H1 (cell line): ENCODE measurements around the gene UBASH3A. TPM values are rescaled to one million over a fixed set of nuclear protein-coding genes. Genes with fewer than 3 reads are reported as not detected.

Experiments
- CTCF ChIA-PET: fragments of 300-600 bp; sonication (Branson Sonifier 250); formaldehyde crosslinking; loops from one replicate; lab custom pipeline; 2021; ENCODE audit not compliant: partially characterized antibody; lab: Charles Lee
- POLR2A ChIA-PET: fragments of 300-600 bp; sonication (Branson Sonifier 250); formaldehyde crosslinking; loops from one replicate; lab custom pipeline; 2021; ENCODE audit warnings: inconsistent platforms; ENCODE audit not compliant: partially characterized antibody; lab: Charles Lee
- DNase-seq, 2 experiments: peaks; one replicate each; pipeline versions ENCODE4 v3.0.0 to v3.0.0-alpha.2; 2010 to 2022; ENCODE audit warnings: low spot score in 2 of 2, low read depth in 1 of 2, mixed read lengths in 1 of 2
- FAIRE-seq: peaks from 2 replicates; lab custom pipeline; 2011; peaks lifted over from hg19 to GRCh38; lab: Jason Lieb, UNC
- H2AFZ ChIP-seq: 2 replicates; pipeline ENCODE4 v1.8.1; 2012; ENCODE audit warnings: low read length, inconsistent platforms
- H2AK5ac ChIP-seq: 2 replicates; pipeline ENCODE4 v1.6.1; 2013; ENCODE audit warnings: low read depth, low read length
- H2BK120ac ChIP-seq: replicated peaks from 2 replicates; pipeline ENCODE3; 2013; ENCODE audit warnings: low read depth, low read length, inconsistent platforms
- H2BK12ac ChIP-seq: 2 replicates; pipeline ENCODE4 v1.6.1; 2013; ENCODE audit warnings: low read depth, low read length
- H2BK15ac ChIP-seq: 2 replicates; pipeline ENCODE4 v1.6.1; 2013; ENCODE audit warnings: low read length
- H2BK20ac ChIP-seq: 2 replicates; pipeline ENCODE4 v1.6.1; 2013; ENCODE audit warnings: low read length
- H2BK5ac ChIP-seq: 2 replicates; pipeline ENCODE4 v1.6.1; 2013; ENCODE audit warnings: low read depth, low read length
- H3K14ac ChIP-seq: 2 replicates; pipeline ENCODE4 v1.6.1; 2013; ENCODE audit warnings: inconsistent platforms; ENCODE audit not compliant: insufficient read length
- H3K18ac ChIP-seq: 2 replicates; pipeline ENCODE4 v1.6.1; 2013; ENCODE audit warnings: low read length; ENCODE audit errors: extremely low read depth
- H3K23ac ChIP-seq: 2 replicates; pipeline ENCODE4 v1.6.1; 2013; ENCODE audit warnings: inconsistent platforms; ENCODE audit not compliant: insufficient read length
- H3K23me2 ChIP-seq: 2 replicates; pipeline ENCODE4 v1.6.1; 2013; ENCODE audit warnings: low read depth, low read length
- H3K27ac ChIP-seq: 2 replicates; pipeline ENCODE4 v1.6.1; 2011; ENCODE audit warnings: low read depth, low read length, inconsistent platforms
- H3K27me3 ChIP-seq, 4 experiments: replicated peaks in 1 of 4; 1 replicate in 1 of 4; 2 replicates in 3 of 4; pipeline versions ENCODE4 v1.6.1 to v1.8.1; 2011 to 2013; ENCODE audit warnings: low read length in 3 of 4, mild to moderate bottlenecking in 3 of 4, inconsistent platforms in 2 of 4, mixed read lengths in 2 of 4, moderate library complexity in 1 of 4; ENCODE audit not compliant: control insufficient read depth in 3 of 4, insufficient read depth in 3 of 4; ENCODE audit errors: extremely low read depth in 1 of 4
- H3K36me3 ChIP-seq, 4 experiments: 2 replicates each; pipeline versions ENCODE4 v1.6.1 to v1.8.1; 2011 to 2013; ENCODE audit warnings: mild to moderate bottlenecking in 4 of 4, low read length in 3 of 4, moderate library complexity in 2 of 4, control low read depth in 1 of 4, inconsistent platforms in 1 of 4; ENCODE audit not compliant: insufficient read depth in 4 of 4, control insufficient read depth in 2 of 4
- H3K4ac ChIP-seq: replicated peaks from 2 replicates; pipeline ENCODE3; 2013; ENCODE audit warnings: low read length, low read depth, mixed read lengths, inconsistent platforms; ENCODE audit not compliant: insufficient read length
- H3K4me1 ChIP-seq, 4 experiments: replicated peaks in 1 of 4; 1 replicate in 1 of 4; 2 replicates in 3 of 4; pipeline versions ENCODE4 v1.6.1 to v1.8.1; 2011 to 2013; ENCODE audit warnings: low read length in 3 of 4, inconsistent platforms in 2 of 4, mixed read lengths in 1 of 4; ENCODE audit not compliant: insufficient read depth in 4 of 4, control insufficient read depth in 3 of 4
- H3K4me2 ChIP-seq, 2 experiments: 2 replicates each; pipeline versions ENCODE4 v1.6.1 to v1.8.1; 2011 to 2013; ENCODE audit warnings: low read depth in 2 of 2, low read length in 2 of 2, control low read depth in 1 of 2, inconsistent platforms in 1 of 2, mild to moderate bottlenecking in 1 of 2; ENCODE audit not compliant: insufficient read depth in 1 of 2
- H3K4me3 ChIP-seq, 4 experiments: fragments of 200-600, 300-600 bp in 1 of 4; sonication (generic), shearing (Covaris generic), sonication (Bioruptor Twin) in 1 of 4; 2 replicates each; pipeline versions ENCODE4 v1.5.1 to v1.8.1; 2011 to 2016; ENCODE audit warnings: low read length in 4 of 4, low read depth in 3 of 4, control low read depth in 2 of 4, inconsistent platforms in 2 of 4, mild to moderate bottlenecking in 2 of 4, mixed read lengths in 1 of 4, moderate library complexity in 1 of 4; ENCODE audit not compliant: insufficient read depth in 2 of 4; ENCODE audit errors: extremely low read depth in 1 of 4
- H3K56ac ChIP-seq: replicated peaks from 2 replicates; pipeline ENCODE3; 2013; ENCODE audit warnings: low read depth, mild to moderate bottlenecking, mixed read lengths, low read length, inconsistent platforms; ENCODE audit not compliant: insufficient read length
- H3K79me1 ChIP-seq: 2 replicates; pipeline ENCODE4 v1.6.1; 2013; ENCODE audit warnings: low read depth, low read length, control low read depth
- H3K79me2 ChIP-seq, 2 experiments: 2 replicates each; pipeline versions ENCODE4 v1.6.1 to v1.8.1; 2012 to 2013; ENCODE audit warnings: low read length in 2 of 2, mild to moderate bottlenecking in 2 of 2, inconsistent platforms in 1 of 2; ENCODE audit not compliant: insufficient read depth in 2 of 2, control insufficient read depth in 1 of 2
- H3K9ac ChIP-seq, 4 experiments: replicated peaks in 1 of 4; 1 replicate in 1 of 4; 2 replicates in 3 of 4; pipeline versions ENCODE4 v1.6.1 to v1.8.1; 2011 to 2013; ENCODE audit warnings: low read depth in 3 of 4, low read length in 3 of 4, control low read depth in 2 of 4, mild to moderate bottlenecking in 2 of 4, moderate library complexity in 2 of 4, inconsistent platforms in 1 of 4; ENCODE audit errors: extremely low read depth in 1 of 4
- H3K9me3 ChIP-seq, 2 experiments: 2 replicates each; pipeline versions ENCODE4 v1.6.1 to v1.8.1; 2012 to 2013; ENCODE audit warnings: mild to moderate bottlenecking in 2 of 2, moderate library complexity in 2 of 2, control low read depth in 1 of 2, inconsistent platforms in 1 of 2, low read depth in 1 of 2, low read length in 1 of 2, mixed read lengths in 1 of 2; ENCODE audit not compliant: insufficient read depth in 2 of 2
- H4K20me1 ChIP-seq, 2 experiments: replicated peaks in 1 of 2; 2 replicates each; pipeline versions ENCODE3 to v1.8.1; 2011 to 2013; ENCODE audit warnings: inconsistent platforms in 2 of 2, low read length in 2 of 2, mild to moderate bottlenecking in 1 of 2; ENCODE audit not compliant: insufficient read depth in 2 of 2, control insufficient read depth in 1 of 2
- H4K5ac ChIP-seq: 2 replicates; pipeline ENCODE4 v1.6.1; 2013; ENCODE audit warnings: low read length, low read depth, mixed read lengths, inconsistent platforms; ENCODE audit not compliant: insufficient read length
- H4K8ac ChIP-seq: 2 replicates; pipeline ENCODE4 v1.8.0; 2013; ENCODE audit warnings: mild to moderate bottlenecking, moderate library complexity, low read length, inconsistent platforms; ENCODE audit not compliant: insufficient read depth; ENCODE audit errors: extremely low read depth
- H4K91ac ChIP-seq: replicated peaks from 2 replicates; pipeline ENCODE3; 2013; ENCODE audit warnings: low read length, mixed read lengths, inconsistent platforms; ENCODE audit not compliant: insufficient read length
- CBX8 ChIP-seq: fragments of 300-800, 300-1000 bp; sonication (generic); IDR thresholded peaks from 2 replicates; pipeline ENCODE4 v1.7.1; 2016; ENCODE audit warnings: low read depth, low read length, borderline replicate concordance
- CREB1 ChIP-seq: IDR thresholded peaks from 2 replicates; pipeline ENCODE4 v1.6.1; 2012; ENCODE audit warnings: inconsistent platforms
- EP300 ChIP-seq, 2 experiments: IDR thresholded peaks; 1 replicate in 1 of 2; 2 replicates in 1 of 2; pipeline ENCODE4 v1.6.1; 2011 to 2012; ENCODE audit warnings: low read depth in 2 of 2, low read length in 2 of 2, mild to moderate bottlenecking in 2 of 2, borderline replicate concordance in 1 of 2, inconsistent platforms in 1 of 2, moderate library complexity in 1 of 2
- GTF2F1 ChIP-seq: IDR thresholded peaks from 2 replicates; pipeline ENCODE4 v1.6.1; 2012; ENCODE audit warnings: low read depth, low read length, improper control_type of control experiment, borderline replicate concordance
- RAD21 ChIP-seq, 2 experiments: IDR thresholded peaks in 1 of 2; conservative IDR thresholded peaks in 1 of 2; 2 replicates each; pipeline ENCODE4 v1.6.1; 2011; ENCODE audit warnings: low read depth in 2 of 2, low read length in 2 of 2, improper control_type of control experiment in 1 of 2, inconsistent platforms in 1 of 2, mild to moderate bottlenecking in 1 of 2, moderate library complexity in 1 of 2
- TAF1 ChIP-seq: IDR thresholded peaks from 2 replicates; pipeline ENCODE4 v1.6.1; 2011; ENCODE audit warnings: mild to moderate bottlenecking, low read depth, low read length
- WGBS, 2 experiments: shearing (Covaris generic) in 1 of 2; methylation state at CpG; one replicate each; pipeline versions ENCODE4 v1.1.6 to v1.1.7; 2013 to 2015; ENCODE audit warnings: low lambda C conversion rate in 2 of 2, mixed read lengths in 2 of 2, inconsistent platforms in 1 of 2, low coverage in 1 of 2, missing lambda C conversion rate in 1 of 2; ENCODE audit not compliant: insufficient replicate concordance in 2 of 2, insufficient coverage in 1 of 2, insufficient read length in 1 of 2; ENCODE audit errors: extremely low coverage in 1 of 2, missing lambda C conversion rate in 1 of 2; 5-methylcytosine and 5-hydroxymethylcytosine counted together
- polyA plus RNA-seq, 7 experiments: library from polyadenylated mRNA; depleted of rRNA in 3 of 7; stranded (reverse) in 5 of 7; unstranded in 2 of 7; fragments of >200 nt in 5 of 7; fragments of 200-250 nt in 2 of 7; gene quantifications; 1 replicate in 5 of 7; 2 replicates in 1 of 7; 4 replicates in 1 of 7; pipeline versions ENCODE4 v1.2.1 to v1.2.3, GENCODE V29; 2011 to 2013; ENCODE audit warnings: missing spikeins in 2 of 7, mixed read lengths in 2 of 7
- total RNA-seq: library from RNA; stranded (reverse); fragmentation: NEBNext Ultra II Directional; extraction: Animal tissue kit (Norgen Biotek cat#: 25700); gene quantifications from 2 replicates; pipeline ENCODE4 v1.2.1, GENCODE V29; 2021
- TF ChIP-seq, protein P1 (sequence below): IDR thresholded peaks from 2 replicates; pipeline ENCODE4 v1.6.1; 2011; ENCODE audit warnings: low read length, improper control_type of control experiment

The UBASH3A gene
- total and polyA plus RNA-seq, 2 of the 8 experiments (the other 6 are each of a cell fraction or from before 2014, with no cell fraction given) = not detected

DNA sequence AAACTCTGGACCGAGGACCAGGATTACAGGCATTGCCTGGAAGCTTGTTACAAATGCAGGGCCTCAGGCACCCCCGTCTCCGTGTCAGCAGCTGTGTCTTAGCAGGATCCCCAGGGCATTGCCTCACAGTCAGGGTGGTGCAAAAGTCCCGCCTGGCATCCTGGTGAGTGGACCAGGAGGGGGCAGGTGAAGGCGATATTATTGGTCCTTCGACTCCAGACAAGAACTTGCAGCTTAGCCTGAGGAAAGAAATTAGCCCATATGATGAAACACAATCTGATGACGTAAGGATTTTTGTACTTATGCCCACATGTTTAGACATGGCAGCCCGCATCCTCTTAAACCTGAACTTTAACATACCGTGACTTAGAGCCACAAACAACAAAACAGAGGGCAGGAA, 51.5 kb downstream of the UBASH3A start:
- Histone ChIP-seq H3K36me3 (no peaks in the 10 kb centered on the region), H2BK12ac (no peak overlapping the region), H4K91ac (no peak overlapping the region), H3K27ac (no peak overlapping the region), H2AK5ac (no peak overlapping the region), H2BK5ac (no peak overlapping the region), H3K9ac (no peak overlapping the region), H2BK15ac (no peak overlapping the region), H3K56ac (no peak overlapping the region), H4K8ac (no peak overlapping the region), H3K23ac (no peak overlapping the region), H2AFZ (no peak overlapping the region), H4K5ac (no peak overlapping the region), H3K9me3 (no peaks in the 10 kb centered on the region; a peak in 1 of 4 replicates), H3K4ac (no peak overlapping the region), H2BK20ac (no peak overlapping the region), H2BK120ac (no peak overlapping the region), H3K27me3 (no peaks in the 10 kb centered on the region), H3K18ac (no peak overlapping the region), H3K79me2 (no peaks in the 10 kb centered on the region), H3K4me2 (no peak overlapping the region), H3K79me1 (no peaks in the 10 kb centered on the region), H4K20me1 (no peaks in the 10 kb centered on the region), H3K4me1 (peaks cover 0 to 2% (median 0%) of the 10 kb centered on the region in 4 experiments; a peak in 1 of 7 replicates), H3K14ac (no peak overlapping the region), H3K4me3 (no peak overlapping the region), H3K23me2 (no peaks in the 10 kb centered on the region)
- DNase-seq = no peak
- WGBS, 2 experiments = 86% methylated on average over 9 of the region's 9 CpGs; no CpG with 5 or more reads in 1 of the 2 experiments
- TF ChIP-seq, protein P1, sequence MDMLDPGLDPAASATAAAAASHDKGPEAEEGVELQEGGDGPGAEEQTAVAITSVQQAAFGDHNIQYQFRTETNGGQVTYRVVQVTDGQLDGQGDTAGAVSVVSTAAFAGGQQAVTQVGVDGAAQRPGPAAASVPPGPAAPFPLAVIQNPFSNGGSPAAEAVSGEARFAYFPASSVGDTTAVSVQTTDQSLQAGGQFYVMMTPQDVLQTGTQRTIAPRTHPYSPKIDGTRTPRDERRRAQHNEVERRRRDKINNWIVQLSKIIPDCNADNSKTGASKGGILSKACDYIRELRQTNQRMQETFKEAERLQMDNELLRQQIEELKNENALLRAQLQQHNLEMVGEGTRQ = no peak
- TF ChIP-seq EP300 (IDR thresholded peaks at IDR 0.05; ENCODE audit: borderline replicate concordance in 1 of 2, low read depth in 2 of 2, low read length in 2 of 2) (no peak), CREB1 (no peak), GTF2F1 (no peak), RAD21 (IDR thresholded peaks at IDR 0.05 in 1 of 2, conservative IDR thresholded peaks at IDR 0.05 in 1 of 2; ENCODE audit: low read depth in 2 of 2, low read length in 2 of 2) (no peak), TAF1 (no peak), CBX8 (no peak)
- FAIRE-seq = no peak
- ChIA-PET POLR2A (interaction anchor here (0.7 kb wide), 1 partner anchor 425 kb away, joined by 3 read pairs; no protein-coding TSS in a partner anchor), CTCF (interaction anchor here (1.0 to 1.2 kb wide), 3 partner anchors 99 to 145 kb away, joined by 3 read pairs; no protein-coding TSS in a partner anchor)
